Endothelial cell of umbilical vein (primary cell): ENCODE data around the gene CAPN12. TPM values are rescaled to one million over a fixed set of nuclear protein-coding genes. Genes with fewer than 3 reads are reported as not detected.

Source experiments
- BruUV-seq: library from RNA; stranded (reverse); fragments of 400-500 nt; replicated peaks from 2 replicates; lab custom pipeline; 2021; lab: Mats Ljungman, UMichigan
- CTCF ChIA-PET: fragments of 300-600, 350-600 bp; sonication (Branson Sonifier 250); formaldehyde crosslinking; loops from one replicate; lab custom pipeline; 2021; ENCODE audit warnings: antibody characterized with exemption, inconsistent platforms; lab: Charles Lee
- POLR2A ChIA-PET: fragments of 300-600, 350-600 bp; sonication (Branson Sonifier 250); formaldehyde crosslinking; loops from one replicate; lab custom pipeline; 2021; ENCODE audit warnings: antibody characterized with exemption, inconsistent platforms; lab: Charles Lee
- DNase-seq: peaks from one replicate; pipeline ENCODE4 v3.0.0-alpha.2; 2011; ENCODE audit warnings: low read depth, low spot score
- FAIRE-seq: peaks from 2 replicates; lab custom pipeline; 2011; peaks lifted over from hg19 to GRCh38; lab: Jason Lieb, UNC
- H2AFZ ChIP-seq: 2 replicates; pipeline ENCODE4 v1.6.0; 2012; ENCODE audit warnings: low read depth, low read length, control low read depth, inconsistent platforms
- H3K27ac ChIP-seq: 2 replicates; pipeline ENCODE4 v1.5.1; 2011; ENCODE audit warnings: low read depth, mild to moderate bottlenecking, control low read depth, low read length, moderate library complexity; ENCODE audit not compliant: insufficient read depth
- H3K27me3 ChIP-seq, 2 experiments: 2 replicates each; pipeline versions ENCODE4 v1.6.0 to v1.6.1; 2011; ENCODE audit warnings: low read length in 2 of 2, mixed read lengths in 1 of 2; ENCODE audit not compliant: control insufficient read depth in 2 of 2, insufficient read depth in 2 of 2
- H3K36me3 ChIP-seq, 2 experiments: 2 replicates in 1 of 2; 3 replicates in 1 of 2; pipeline ENCODE4 v1.5.1; 2011; ENCODE audit warnings: low read length in 2 of 2, mild to moderate bottlenecking in 1 of 2, moderate library complexity in 1 of 2; ENCODE audit not compliant: control insufficient read depth in 2 of 2, insufficient read depth in 2 of 2; ENCODE audit errors: extremely low read depth in 1 of 2
- H3K4me1 ChIP-seq: 3 replicates; pipeline ENCODE4 v1.5.1; 2011; ENCODE audit warnings: mild to moderate bottlenecking, low read length; ENCODE audit not compliant: control insufficient read depth, insufficient read depth; ENCODE audit errors: extremely low read depth
- H3K4me2 ChIP-seq: 2 replicates; pipeline ENCODE4 v1.6.1; 2011; ENCODE audit warnings: low read length, control low read depth, mixed read lengths; ENCODE audit not compliant: insufficient read depth
- H3K4me3 ChIP-seq, 3 experiments: fragments of 200-600 bp in 1 of 3; sonication (generic), shearing (Covaris generic) in 1 of 3; replicated peaks in 1 of 3; 2 replicates each; pipeline ENCODE4 v1.5.1; 2011 to 2016; ENCODE audit warnings: control low read depth in 3 of 3, low read length in 3 of 3, mild to moderate bottlenecking in 2 of 3, inconsistent platforms in 1 of 3, low read depth in 1 of 3, moderate library complexity in 1 of 3; ENCODE audit not compliant: insufficient read depth in 1 of 3
- H3K79me2 ChIP-seq: 2 replicates; pipeline ENCODE4 v1.6.0; 2012; ENCODE audit warnings: low read length, inconsistent platforms; ENCODE audit not compliant: control insufficient read depth, insufficient read depth
- H3K9ac ChIP-seq: replicated peaks from 2 replicates; pipeline ENCODE3; 2011; ENCODE audit warnings: low read length, control low read depth; ENCODE audit not compliant: insufficient read depth; ENCODE audit errors: extremely low read depth
- H3K9me1 ChIP-seq: replicated peaks from 3 replicates; pipeline ENCODE4 v1.6.0; 2011; ENCODE audit warnings: mild to moderate bottlenecking, low read length; ENCODE audit not compliant: control insufficient read depth, insufficient read depth; ENCODE audit errors: extremely low read depth
- H3K9me3 ChIP-seq: replicated peaks from 2 replicates; pipeline ENCODE4 v1.5.1; 2012; ENCODE audit warnings: low read length, inconsistent platforms; ENCODE audit not compliant: control insufficient read depth, insufficient read depth
- H4K20me1 ChIP-seq: replicated peaks from 2 replicates; pipeline ENCODE3; 2011; ENCODE audit warnings: mild to moderate bottlenecking, low read length; ENCODE audit not compliant: control insufficient read depth, insufficient read depth; ENCODE audit errors: extremely low read depth
- CTCF ChIP-seq, 2 donors: IDR thresholded peaks; 1 replicate in 1 of 2; 2 replicates in 1 of 2; pipeline ENCODE4 v1.5.1; 2011; ENCODE audit warnings: low read length in 2 of 2, mild to moderate bottlenecking in 2 of 2, moderate library complexity in 2 of 2, control low read depth in 1 of 2, inconsistent platforms in 1 of 2, low read depth in 1 of 2; ENCODE audit not compliant: insufficient read depth in 1 of 2; ENCODE audit errors: extremely low read depth in 1 of 2
- EZH2 ChIP-seq: IDR thresholded peaks from 2 replicates; pipeline ENCODE4 v1.6.1; 2012; ENCODE audit warnings: borderline replicate concordance, low read depth, mild to moderate bottlenecking, moderate library complexity, low read length, inconsistent platforms; ENCODE audit not compliant: severe bottlenecking
- FOS ChIP-seq: IDR thresholded peaks from 2 replicates; pipeline ENCODE4 v1.6.1; 2011; ENCODE audit warnings: mild to moderate bottlenecking, low read length, moderate library complexity, borderline replicate concordance; ENCODE audit not compliant: insufficient read depth
- GATA2 ChIP-seq: IDR thresholded peaks from 2 replicates; pipeline ENCODE4 v1.7.0; 2011; ENCODE audit warnings: low read depth, mild to moderate bottlenecking, moderate library complexity, mixed read lengths, low read length; ENCODE audit not compliant: insufficient read length, insufficient read depth
- JUN ChIP-seq: IDR thresholded peaks from 2 replicates; pipeline ENCODE4 v1.6.1; 2011; ENCODE audit warnings: borderline replicate concordance, low read depth; ENCODE audit not compliant: insufficient read length, insufficient read depth
- MAX ChIP-seq: IDR thresholded peaks from 2 replicates; pipeline ENCODE4 v1.6.1; 2011; ENCODE audit not compliant: insufficient read depth, insufficient read length
- MYC ChIP-seq: IDR thresholded peaks from one replicate; pipeline ENCODE4 v1.6.1; 2011; ENCODE audit warnings: mild to moderate bottlenecking, low read depth, low read length
- POLR2A ChIP-seq: IDR thresholded peaks from 2 replicates; pipeline ENCODE4 v1.6.1; 2012; ENCODE audit warnings: low read depth, mild to moderate bottlenecking, control low read depth, low read length
- POLR2AphosphoS5 ChIP-seq: IDR thresholded peaks from 2 replicates; pipeline ENCODE4 v1.6.1; 2012; ENCODE audit warnings: low read depth, mild to moderate bottlenecking, control low read depth, low read length, moderate library complexity; ENCODE audit not compliant: insufficient read depth
- dilution Hi-C: fragments of 300-500 bp; cut with MboI; formaldehyde crosslinking; loops from one replicate; pipeline ENCODE4 v1.15.0; 2019; ENCODE audit warnings: low sequenced_read_pairs; ENCODE audit not compliant: extremely low pct_ligation_motif_present
- intact Hi-C: fragments of 100-400 bp; cut with micrococcal nuclease; formaldehyde crosslinking; loops from one replicate; pipeline ENCODE4 v1.10.0; 2022
- polyA plus RNA-seq, 4 experiments: library from polyadenylated mRNA; depleted of rRNA in 3 of 4; stranded (reverse) in 3 of 4; unstranded in 1 of 4; fragments of >200 nt; gene quantifications; 2 replicates each; pipeline versions ENCODE4 v1.2.1 to v1.2.3, GENCODE V29; 2011 to 2012; ENCODE audit warnings: missing spikeins in 1 of 4
- total RNA-seq: library from RNA; stranded (reverse); gene quantifications from 2 replicates; pipeline ENCODE4 v1.2.3, GENCODE V29; 2021

Gene CAPN12
- total and polyA plus RNA-seq, 2 donors (not counting 3 experiments of a cell fraction or from before 2014, with no cell fraction given): 0.35 TPM; not detected in 1

GRCh38 chr19:38705197-38706019 is 38.9 kb downstream of the CAPN12 start:
- no peak overlapping the region for H3K27ac ChIP-seq
- no peaks in the 10 kb centered on the region for H3K9me3 ChIP-seq
- no peak overlapping the region for H3K9ac ChIP-seq
- no TSS peak for BruUV-seq
- DNase-seq (no peak), FAIRE-seq (peak; percentile 24)
- no peak overlapping the region for H3K4me2 ChIP-seq
- no peak overlapping the region for H2AFZ ChIP-seq
- H3K4me1 ChIP-seq: peaks cover 30% of the 10 kb centered on the region
- peaks cover 34% of the 10 kb centered on the region for H3K79me2 ChIP-seq
- TF ChIP-seq GATA2: no peak
- no peak for TF ChIP-seq JUN
- TF ChIP-seq CTCF (IDR thresholded peaks at IDR 0.05; ENCODE audit: extremely low read depth in 1 of 2, insufficient read depth in 1 of 2, low read depth in 1 of 2, low read length in 2 of 2): no peak
- TF ChIP-seq EZH2: no peak
- TF ChIP-seq POLR2AphosphoS5: no peak
- TF ChIP-seq MYC: no peak
- no peak for TF ChIP-seq MAX
- TF ChIP-seq POLR2A: no peak
- no peak for TF ChIP-seq FOS
- H3K36me3 ChIP-seq: peaks cover 31 to 74% of the 10 kb centered on the region in 2 experiments
- no peak overlapping the region for H3K4me3 ChIP-seq
- dilution Hi-C loops: no loop called here
- no peaks in the 10 kb centered on the region for H3K9me1 ChIP-seq
- ChIA-PET CTCF (interaction anchor here (0.9 to 2.0 kb wide), 3 partner anchors 71 to 182 kb away, joined by 3 to 9 read pairs (median 5); no protein-coding TSS in a partner anchor), POLR2A (interaction anchor here (0.6 to 2.1 kb wide), 2 partner anchors 57 to 78 kb away, joined by 3 to 10 read pairs; partner anchors contain the start of gene ACTN4)
- H4K20me1 ChIP-seq: no peaks in the 10 kb centered on the region
- intact Hi-C loops: loop anchor here (2.0 to 10.0 kb wide), 3 partner anchors 13 to 301 kb away; partner anchors contain the start of gene FAM98C
- no peaks in the 10 kb centered on the region for H3K27me3 ChIP-seq
